Fibroblast of pulmonary artery (primary cell): ENCODE measurements around the gene NOP16.

Source experiments
- DNase-seq: peaks from one replicate; pipeline ENCODE4 v3.0.0-alpha.2; 2010; ENCODE audit warnings: low read depth
- H3K4me3 ChIP-seq: replicated peaks from 2 replicates; pipeline ENCODE4 v1.5.1; 2011; ENCODE audit warnings: low read depth, mild to moderate bottlenecking, control low read depth, low read length, moderate library complexity
- CTCF ChIP-seq: IDR thresholded peaks from 2 replicates; pipeline ENCODE4 v1.5.1; 2011; ENCODE audit warnings: mild to moderate bottlenecking, control low read depth, low read length, inconsistent platforms; ENCODE audit errors: missing control alignments

NOP16 gene

GRCh38 chr5:176425138-176425537, 36.7 kb upstream of the NOP16 start:
- no peak for DNase-seq
- no peak overlapping the region for H3K4me3 ChIP-seq
- TF ChIP-seq CTCF: no peak

DNA sequence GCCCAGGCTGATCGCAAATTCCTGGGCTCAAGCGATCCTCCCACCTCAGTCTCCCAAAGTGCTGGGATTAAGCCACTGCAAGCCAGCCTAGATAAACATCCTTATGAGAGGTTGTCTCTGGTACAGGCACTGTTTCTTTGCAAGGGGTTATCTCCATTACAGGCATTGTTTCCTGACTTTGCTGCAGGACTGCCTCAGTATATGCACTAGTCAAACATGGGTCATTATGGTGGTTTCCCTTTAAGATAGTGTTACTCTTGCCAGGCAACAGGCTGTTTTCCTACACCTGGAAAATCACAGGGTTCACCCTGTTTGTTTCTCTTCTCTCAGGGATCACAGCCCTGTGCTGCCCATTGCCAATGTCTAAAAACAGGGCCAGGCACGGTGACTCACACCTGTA, 35.8 kb upstream of the NOP16 start:
- TF ChIP-seq CTCF: no peak

DNA sequence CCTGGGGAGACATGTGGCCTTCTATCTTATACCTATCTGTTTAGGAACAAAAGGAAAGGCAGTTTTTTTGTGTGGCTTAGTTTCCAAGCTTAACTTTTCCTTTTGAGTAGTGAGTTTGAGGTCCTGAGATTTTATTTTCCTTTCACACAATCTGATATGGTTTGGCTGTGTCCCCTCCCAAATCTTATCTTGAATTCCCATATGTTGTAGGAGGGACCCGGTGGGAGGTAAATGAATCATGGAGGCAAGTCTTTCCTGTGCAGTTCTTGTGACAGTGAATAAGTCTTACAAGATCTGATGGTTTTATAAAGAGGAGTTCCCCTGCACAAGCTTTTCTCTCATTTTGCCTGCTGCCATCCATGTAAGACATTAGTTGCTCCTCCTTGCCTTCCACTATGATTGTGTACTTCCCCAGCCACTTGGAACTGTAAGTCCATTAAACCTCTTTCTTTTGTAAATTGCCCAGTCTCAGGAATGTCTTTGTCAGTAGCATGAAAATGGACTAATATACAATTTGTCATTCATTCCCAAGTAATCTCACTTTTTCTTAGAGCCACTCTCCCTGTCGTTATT, 32.7 kb upstream of the NOP16 start:
- TF ChIP-seq CTCF: no peak
- no peak for DNase-seq

More for the DNA sequence above, 35.8 kb upstream of the NOP16 start:
- no peak overlapping the region for H3K4me3 ChIP-seq
- no peak for DNase-seq

GRCh38 chr5:176420086-176420485, 31.7 kb upstream of the NOP16 start:
- no peak overlapping the region for H3K4me3 ChIP-seq
- DNase-seq: no peak
- TF ChIP-seq CTCF: no peak

More for the DNA sequence above, 32.7 kb upstream of the NOP16 start:
- H3K4me3 ChIP-seq: no peak overlapping the region

GRCh38 chr5:176418251-176418650, 29.9 kb upstream of the NOP16 start:
- no peak overlapping the region for H3K4me3 ChIP-seq
- no peak for TF ChIP-seq CTCF
- DNase-seq: no peak

DNA sequence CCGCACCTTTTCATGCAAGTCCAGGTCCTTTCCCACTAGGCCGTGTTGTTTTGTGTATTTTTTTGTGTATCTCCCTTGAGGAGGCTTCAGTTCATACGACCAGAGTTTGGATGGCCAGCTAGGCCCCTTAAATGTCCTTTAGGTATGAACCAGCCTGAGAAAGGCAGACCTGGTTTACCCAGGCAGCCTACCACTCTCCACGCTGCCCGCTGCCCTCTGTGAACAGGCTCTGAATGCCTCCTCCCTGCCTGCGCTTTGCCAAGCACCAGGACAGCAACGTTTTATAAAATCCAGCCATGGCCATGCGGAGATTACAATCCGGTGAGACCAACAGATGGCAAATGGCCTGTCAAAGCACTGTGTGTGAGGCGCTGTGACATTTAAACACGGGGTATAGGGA, 28.6 kb upstream of the NOP16 start:
- no peak for TF ChIP-seq CTCF
- no peak for DNase-seq
- H3K4me3 ChIP-seq: no peak overlapping the region
